ENCODE results near the gene CCDC33.

DNA sequence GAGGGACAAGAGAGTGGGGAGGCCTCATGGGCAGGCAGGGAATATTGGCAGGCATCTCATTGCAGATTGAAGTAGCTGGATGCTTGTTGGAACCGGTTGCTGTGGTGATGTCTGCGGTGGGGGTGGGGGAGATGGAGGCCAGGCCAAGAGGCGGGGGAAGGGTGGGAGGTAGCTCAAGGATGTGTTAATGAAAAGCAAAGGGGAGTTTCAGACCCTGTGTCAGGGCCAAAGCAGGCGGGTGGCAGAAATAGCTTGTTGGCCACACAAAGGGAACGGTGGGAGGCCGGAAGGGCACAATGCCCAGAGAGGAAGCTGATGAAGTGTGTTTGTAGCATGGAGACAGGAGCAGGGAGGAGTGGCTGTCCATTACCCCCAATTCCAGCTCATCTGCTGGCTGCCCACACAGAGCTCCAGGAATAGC lies 28.0 kb downstream of the CCDC33 start:
- no peak for TF ChIP-seq ZNF335 (tag by site-specific recombination; conservative IDR thresholded peaks at IDR 0.05)
- no peak for TF ChIP-seq CTCF (tag by site-specific recombination; IDR thresholded peaks at IDR 0.05)
- no peak for TF ChIP-seq ZNF549 (tag by site-specific recombination; IDR thresholded peaks at IDR 0.05)
- TF ChIP-seq ZNF266 (tag by site-specific recombination; IDR thresholded peaks at IDR 0.05; ENCODE audit: low read depth): no peak
- no peak for TF ChIP-seq ZNF501 (tag by site-specific recombination; IDR thresholded peaks at IDR 0.05)
